ENCODE results near the gene SLN.

SLN gene

GRCh38 chr11:107752508-107752907, 40.7 kb upstream of the SLN start:
- Histone ChIP-seq H3K27me3 (no peaks in the 10 kb centered on the region), H3K27ac (no peak overlapping the region), H3K4me3 (no peak overlapping the region), H3K4me1 (no peaks in the 10 kb centered on the region), H3K9me3 (no peaks in the 10 kb centered on the region), H3K36me3 (no peaks in the 10 kb centered on the region)
- no peak for TF ChIP-seq CTCF (IDR thresholded peaks at IDR 0.05)
- intact Hi-C loops (cut with DNase I; ENCODE audit: low total_unique reads), result no loop called here
- no peak for DNase-seq

GRCh38 chr11:107751082-107751481, 39.2 kb upstream of the SLN start:
- TF ChIP-seq CTCF (IDR thresholded peaks at IDR 0.05), result no peak
- intact Hi-C loops (cut with DNase I; ENCODE audit: low total_unique reads), result no loop called here
- Histone ChIP-seq H3K9me3 (no peaks in the 10 kb centered on the region), H3K4me3 (no peak overlapping the region), H3K27ac (no peak overlapping the region), H3K4me1 (no peaks in the 10 kb centered on the region), H3K27me3 (no peaks in the 10 kb centered on the region), H3K36me3 (no peaks in the 10 kb centered on the region)
- DNase-seq, result no peak

- Histone ChIP-seq H3K27ac (no peak overlapping the region), H3K4me3 (no peak overlapping the region), H3K36me3 (no peaks in the 10 kb centered on the region), H3K4me1 (no peaks in the 10 kb centered on the region), H3K9me3 (no peaks in the 10 kb centered on the region), H3K27me3 (peaks cover 0 to under 1% of the 10 kb centered on the region in 2 donors)
- no peak for TF ChIP-seq CTCF (IDR thresholded peaks at IDR 0.05)
- intact Hi-C loops (cut with DNase I; ENCODE audit: low total_unique reads), result no loop called here
- DNase-seq, result no peak
Measured at GRCh38 chr11:107750313-107750712, 38.5 kb upstream of the SLN start.

GRCh38 chr11:107747622-107748021, 35.8 kb upstream of the SLN start:
- Histone ChIP-seq H3K36me3 (no peaks in the 10 kb centered on the region), H3K4me3 (no peak overlapping the region), H3K27me3 (peaks cover 0 to 3% of the 10 kb centered on the region in 2 donors), H3K9me3 (no peaks in the 10 kb centered on the region), H3K4me1 (no peaks in the 10 kb centered on the region), H3K27ac (no peak overlapping the region)
- no peak for TF ChIP-seq CTCF (IDR thresholded peaks at IDR 0.05)
- DNase-seq, result no peak
- intact Hi-C loops (cut with DNase I; ENCODE audit: low total_unique reads), result no loop called here

GRCh38 chr11:107744736-107745135, 32.9 kb upstream of the SLN start:
- no peaks in the 10 kb centered on the region for H3K36me3 ChIP-seq
- no peak for DNase-seq
- intact Hi-C loops (cut with DNase I; ENCODE audit: low total_unique reads), result no loop called here
- H3K4me1 ChIP-seq, result no peaks in the 10 kb centered on the region
- TF ChIP-seq CTCF (IDR thresholded peaks at IDR 0.05), result no peak
- H3K27me3 ChIP-seq, result peaks cover 0 to 3% of the 10 kb centered on the region in 2 donors
- H3K27ac ChIP-seq, result no peak overlapping the region
- H3K4me3 ChIP-seq, result no peak overlapping the region
- H3K9me3 ChIP-seq, result no peaks in the 10 kb centered on the region

GRCh38 chr11:107743191-107743590, 31.3 kb upstream of the SLN start:
- no peak for TF ChIP-seq CTCF (IDR thresholded peaks at IDR 0.05)
- H3K27ac ChIP-seq, result no peak overlapping the region
- H3K9me3 ChIP-seq, result no peaks in the 10 kb centered on the region
- intact Hi-C loops (cut with DNase I; ENCODE audit: low total_unique reads), result no loop called here
- peaks cover 0 to 3% of the 10 kb centered on the region in 2 donors for H3K27me3 ChIP-seq
- no peak for DNase-seq
- no peaks in the 10 kb centered on the region for H3K36me3 ChIP-seq
- no peaks in the 10 kb centered on the region for H3K4me1 ChIP-seq
- no peak overlapping the region for H3K4me3 ChIP-seq

All from tibial artery (tissue), 4 donors.